Glomerular visceral epithelial cell (primary cell): ENCODE results near the gene SERPINE1.
"Not testable (repeated sequence)": the region's sequence is repeated elsewhere in the genome, so short reads cannot be mapped to it uniquely, and the experiment has no call there.

ENCODE experiments used
- DNase-seq: peaks from one replicate; pipeline ENCODE4 v3.0.0-alpha.2; 2016; ENCODE audit errors: extremely low spot score

SERPINE1 gene

DNA sequence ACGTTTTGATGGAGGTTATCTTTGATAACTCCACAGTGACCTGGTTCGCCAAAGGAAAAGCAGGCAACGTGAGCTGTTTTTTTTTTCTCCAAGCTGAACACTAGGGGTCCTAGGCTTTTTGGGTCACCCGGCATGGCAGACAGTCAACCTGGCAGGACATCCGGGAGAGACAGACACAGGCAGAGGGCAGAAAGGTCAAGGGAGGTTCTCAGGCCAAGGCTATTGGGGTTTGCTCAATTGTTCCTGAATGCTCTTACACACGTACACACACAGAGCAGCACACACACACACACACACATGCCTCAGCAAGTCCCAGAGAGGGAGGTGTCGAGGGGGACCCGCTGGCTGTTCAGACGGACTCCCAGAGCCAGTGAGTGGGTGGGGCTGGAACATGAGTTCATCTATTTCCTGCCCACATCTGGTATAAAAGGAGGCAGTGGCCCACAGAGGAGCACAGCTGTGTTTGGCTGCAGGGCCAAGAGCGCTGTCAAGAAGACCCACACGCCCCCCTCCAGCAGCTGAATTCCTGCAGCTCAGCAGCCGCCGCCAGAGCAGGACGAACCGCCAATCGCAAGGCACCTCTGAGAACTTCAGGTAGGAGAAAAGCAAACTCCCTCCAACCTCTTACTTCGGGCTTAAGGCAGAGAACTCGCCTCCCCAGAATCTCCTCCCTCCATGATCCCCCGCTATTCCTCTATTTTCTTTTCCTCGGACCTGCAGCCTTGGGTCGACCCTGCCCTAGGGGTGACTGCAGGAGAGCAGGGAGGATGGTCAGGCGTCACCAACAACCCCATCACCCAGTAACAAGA is at the start of gene SERPINE1:
SERPINE1 (plus strand) TSS at position 454 of the 809 bp plus-strand sequence. CDS start 1,290 bp downstream, outside the sequence.
- DNase-seq = peak; percentile 99

DNA sequence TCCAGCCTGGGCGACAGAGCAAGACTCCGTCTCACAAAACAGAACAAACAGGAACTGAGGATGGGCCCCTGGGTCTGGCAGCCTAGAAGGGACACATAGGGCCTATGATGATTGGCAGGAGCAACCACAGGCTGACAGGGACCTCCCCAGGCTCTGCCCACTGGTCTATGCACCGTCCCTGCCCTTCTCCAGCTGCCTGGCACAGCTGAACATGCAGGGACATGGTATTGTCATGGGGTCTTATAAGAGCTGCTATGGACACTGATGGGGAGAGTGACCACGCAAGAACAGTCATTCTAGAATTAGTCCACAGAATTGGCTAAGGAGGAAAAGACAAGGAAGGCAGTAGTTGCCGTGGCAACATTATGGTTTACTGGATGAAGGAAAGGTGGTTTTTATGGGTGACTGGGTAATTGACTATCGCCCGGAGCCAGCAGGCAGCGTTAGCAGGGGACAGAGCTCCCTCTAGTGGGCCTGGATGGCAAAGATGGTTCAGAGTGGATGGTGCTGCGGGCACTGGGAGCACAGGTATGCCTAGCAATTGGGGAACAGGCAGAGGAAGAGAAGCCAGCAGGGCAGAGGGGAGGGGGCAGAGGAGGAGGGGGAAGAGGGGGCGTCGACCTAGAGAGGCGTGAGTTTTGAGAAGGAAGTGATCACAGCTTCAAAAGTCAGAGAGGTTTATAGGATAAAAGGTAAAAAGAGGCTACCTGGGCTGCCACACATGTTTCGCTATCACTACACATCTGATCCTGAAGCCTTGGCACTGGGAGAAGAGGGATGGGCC is 49.4 kb upstream of the SERPINE1 start:
- DNase-seq = peak; percentile 89

DNA sequence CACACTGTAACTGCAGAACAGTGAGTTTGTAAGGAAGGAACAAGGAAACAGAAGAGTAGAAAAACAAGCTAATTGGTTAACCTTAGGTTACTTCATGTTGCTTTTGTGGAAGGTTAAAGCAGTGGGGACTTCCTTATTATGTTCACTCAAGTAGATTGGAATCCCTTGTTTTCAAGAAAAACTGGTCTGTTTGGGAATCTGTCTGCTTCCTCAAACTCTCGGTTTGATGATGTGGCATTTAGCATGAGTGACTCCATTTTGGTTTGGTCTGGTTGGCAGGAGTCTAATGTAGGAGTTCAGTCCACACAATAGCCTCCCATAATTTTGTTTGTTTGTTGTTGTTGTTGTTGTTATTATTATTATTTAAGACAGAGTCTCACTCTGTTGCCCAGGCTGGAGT is 45.5 kb upstream of the SERPINE1 start:
- no peak for DNase-seq

DNA sequence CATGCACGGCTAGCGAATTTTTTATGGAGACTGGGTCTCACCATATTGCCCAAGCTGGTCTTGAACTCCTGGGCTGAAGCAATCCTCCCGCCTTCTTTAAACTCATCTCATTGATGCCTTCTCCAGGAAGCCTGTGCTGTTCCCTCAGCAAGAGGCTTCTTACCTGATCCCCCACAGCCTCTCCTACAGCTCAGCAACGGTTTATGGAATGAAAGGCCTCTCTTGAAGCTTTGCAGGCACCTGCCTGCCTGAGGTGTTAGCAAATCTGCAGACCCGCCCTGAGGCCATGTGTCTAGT is 42.1 kb upstream of the SERPINE1 start:
- DNase-seq = no peak

DNA sequence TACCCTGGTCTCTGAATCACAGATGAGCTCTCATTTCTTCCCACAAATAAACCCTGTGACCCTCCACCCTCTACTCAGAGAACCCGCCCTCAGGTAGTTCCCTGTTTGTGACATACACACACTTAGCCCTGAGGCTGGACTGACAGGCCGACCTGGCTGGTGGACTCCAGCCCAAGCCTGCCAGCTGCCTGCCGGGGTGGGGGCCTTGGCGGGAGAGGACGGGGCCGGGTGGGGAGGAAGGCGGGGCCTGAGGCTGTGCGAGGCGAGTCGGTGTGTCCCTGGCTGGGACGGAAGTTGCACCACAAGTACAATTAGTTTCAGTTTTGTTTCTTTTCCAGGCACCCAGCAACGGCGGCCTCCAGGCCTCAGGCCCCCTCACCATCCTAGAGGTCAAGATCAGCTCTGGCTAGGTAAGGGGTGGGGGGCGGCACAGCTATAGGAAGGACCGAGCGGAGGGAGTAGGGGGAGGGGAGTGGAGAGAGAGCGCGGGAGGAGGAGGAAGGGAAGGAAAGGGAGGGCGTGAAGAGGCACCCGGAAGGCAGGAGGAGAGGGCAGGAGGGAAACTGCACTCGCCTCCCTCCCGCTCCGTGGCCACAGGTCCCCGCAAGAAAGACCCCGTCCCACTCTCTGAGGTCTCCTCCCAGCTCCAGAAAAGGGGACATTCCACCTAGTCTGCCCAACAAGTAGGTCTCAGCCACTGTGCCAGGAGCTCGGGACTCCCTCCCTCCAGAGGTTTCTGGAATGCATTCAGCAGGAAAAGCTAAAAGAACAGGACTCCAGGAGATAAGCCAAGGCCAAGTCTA is 41.5 kb upstream of the SERPINE1 start, which contains the start of gene TRIM56:
TRIM56 (plus strand) TSS at position 320 of the 803 bp plus-strand sequence. CDS start 1,832 bp downstream, outside the sequence.
- DNase-seq = peak; percentile 84

DNA sequence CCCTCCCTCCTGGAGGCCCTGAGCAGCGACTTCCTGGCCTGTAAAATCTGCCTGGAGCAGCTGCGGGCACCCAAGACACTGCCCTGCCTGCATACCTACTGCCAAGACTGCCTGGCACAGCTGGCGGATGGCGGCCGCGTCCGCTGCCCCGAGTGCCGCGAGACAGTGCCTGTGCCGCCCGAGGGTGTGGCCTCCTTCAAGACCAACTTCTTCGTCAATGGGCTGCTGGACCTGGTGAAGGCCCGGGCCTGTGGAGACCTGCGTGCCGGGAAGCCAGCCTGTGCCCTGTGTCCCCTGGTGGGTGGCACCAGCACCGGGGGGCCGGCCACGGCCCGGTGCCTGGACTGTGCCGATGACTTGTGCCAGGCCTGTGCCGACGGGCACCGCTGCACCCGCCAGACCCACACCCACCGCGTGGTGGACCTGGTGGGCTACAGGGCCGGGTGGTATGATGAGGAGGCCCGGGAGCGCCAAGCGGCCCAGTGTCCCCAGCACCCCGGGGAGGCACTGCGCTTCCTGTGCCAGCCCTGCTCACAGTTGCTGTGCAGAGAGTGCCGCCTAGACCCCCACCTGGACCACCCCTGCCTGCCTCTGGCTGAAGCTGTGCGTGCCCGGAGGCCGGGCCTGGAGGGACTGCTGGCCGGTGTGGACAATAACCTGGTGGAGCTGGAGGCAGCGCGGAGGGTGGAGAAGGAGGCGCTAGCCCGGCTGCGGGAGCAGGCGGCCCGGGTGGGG is 39.4 kb upstream of the SERPINE1 start:
- DNase-seq = no peak

DNA sequence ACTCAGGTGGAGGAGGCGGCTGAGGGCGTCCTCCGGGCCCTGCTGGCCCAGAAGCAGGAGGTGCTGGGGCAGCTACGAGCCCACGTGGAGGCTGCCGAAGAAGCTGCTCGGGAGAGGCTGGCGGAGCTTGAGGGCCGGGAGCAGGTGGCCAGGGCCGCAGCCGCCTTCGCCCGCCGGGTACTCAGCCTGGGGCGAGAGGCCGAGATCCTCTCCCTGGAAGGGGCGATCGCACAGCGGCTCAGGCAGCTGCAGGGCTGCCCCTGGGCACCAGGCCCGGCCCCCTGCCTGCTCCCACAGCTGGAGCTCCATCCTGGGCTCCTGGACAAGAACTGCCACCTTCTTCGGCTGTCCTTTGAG is 38.9 kb upstream of the SERPINE1 start:
- no peak for DNase-seq

DNA sequence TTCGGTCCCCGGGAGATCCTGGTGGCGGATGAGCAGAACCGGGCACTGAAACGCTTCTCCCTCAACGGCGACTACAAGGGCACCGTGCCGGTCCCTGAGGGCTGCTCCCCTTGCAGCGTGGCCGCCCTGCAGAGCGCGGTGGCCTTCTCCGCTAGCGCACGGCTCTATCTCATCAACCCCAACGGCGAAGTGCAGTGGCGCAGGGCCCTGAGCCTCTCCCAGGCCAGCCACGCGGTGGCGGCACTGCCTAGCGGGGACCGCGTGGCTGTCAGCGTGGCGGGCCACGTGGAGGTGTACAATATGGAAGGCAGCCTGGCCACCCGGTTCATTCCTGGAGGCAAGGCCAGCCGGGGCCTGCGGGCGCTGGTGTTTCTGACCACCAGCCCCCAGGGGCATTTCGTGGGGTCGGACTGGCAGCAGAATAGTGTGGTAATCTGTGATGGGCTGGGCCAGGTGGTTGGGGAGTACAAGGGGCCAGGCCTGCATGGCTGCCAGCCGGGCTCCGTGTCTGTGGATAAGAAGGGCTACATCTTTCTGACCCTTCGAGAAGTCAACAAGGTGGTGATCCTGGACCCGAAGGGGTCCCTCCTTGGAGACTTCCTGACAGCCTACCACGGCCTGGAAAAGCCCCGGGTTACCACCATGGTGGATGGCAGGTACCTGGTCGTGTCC is 37.9 kb upstream of the SERPINE1 start:
- no peak for DNase-seq

DNA sequence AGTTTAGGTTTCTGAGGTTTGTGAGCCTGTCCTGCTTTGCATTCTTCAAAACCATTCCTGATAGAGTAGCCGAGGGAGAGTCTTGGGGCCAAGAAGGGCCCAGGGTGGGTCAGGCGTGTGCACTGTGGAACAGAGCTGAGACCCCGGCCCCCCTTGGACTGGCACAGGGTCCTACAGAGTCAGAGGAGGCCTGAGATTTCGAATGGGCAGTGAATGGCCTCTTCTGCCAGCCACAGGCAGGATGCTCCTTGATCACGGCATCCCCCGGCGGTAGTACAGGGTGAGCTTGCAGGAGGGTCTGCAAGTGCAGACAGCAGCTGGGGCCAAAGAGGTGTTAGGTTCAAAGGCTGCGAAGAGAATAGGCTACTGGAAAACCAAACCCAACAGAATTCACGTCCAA is 37.0 kb upstream of the SERPINE1 start:
- no peak for DNase-seq

DNA sequence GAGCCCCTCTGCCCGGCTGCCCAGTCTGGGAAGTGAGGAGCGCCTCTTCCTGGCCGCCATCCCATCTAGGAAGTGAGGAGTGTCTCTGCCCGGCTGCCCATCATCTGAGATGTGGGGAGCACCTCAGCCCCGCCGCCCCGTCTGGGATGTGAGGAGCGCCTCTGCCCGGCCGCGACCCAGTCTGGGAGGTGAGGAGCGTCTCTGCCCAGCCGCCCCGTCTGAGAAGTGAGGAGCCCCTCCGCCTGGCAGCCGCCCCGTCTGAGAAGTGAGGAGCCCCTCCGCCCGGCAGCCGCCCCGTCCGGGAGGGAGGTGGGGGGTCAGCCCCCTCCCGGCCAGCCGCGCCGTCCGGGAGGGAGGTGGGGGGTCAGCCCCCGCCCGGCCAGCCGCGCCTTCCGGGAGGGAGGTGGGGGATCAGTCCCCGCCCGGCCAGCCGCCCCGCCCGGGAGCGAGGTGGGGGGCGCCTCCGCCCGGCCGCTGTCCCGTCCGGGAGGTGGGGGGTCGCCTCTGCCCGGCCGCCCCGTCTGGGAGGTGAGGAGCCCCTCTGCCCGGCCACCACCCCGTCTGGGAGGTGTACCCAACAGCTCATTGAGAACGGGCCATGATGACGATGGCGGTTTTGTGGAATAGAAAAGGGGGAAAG is 34.5 kb upstream of the SERPINE1 start:
- DNase-seq = not testable (repeated sequence)

DNA sequence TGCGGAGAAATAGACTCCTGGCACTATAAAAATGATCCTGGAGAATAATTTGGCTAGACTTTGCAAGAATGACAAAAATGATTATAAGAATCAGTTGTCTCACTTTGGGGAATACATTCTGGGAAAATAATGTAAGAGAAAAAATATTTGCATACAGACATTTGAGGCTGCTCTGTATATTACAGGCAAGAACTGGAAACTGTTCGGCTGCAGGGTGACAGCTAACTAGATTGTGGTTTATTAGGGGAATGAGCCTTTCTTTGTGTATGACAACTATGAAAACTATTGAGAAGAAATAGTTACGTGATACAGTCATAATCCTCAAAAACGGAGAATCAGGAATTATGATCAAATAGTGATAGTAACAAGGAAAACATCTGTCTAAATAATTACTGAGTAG is 33.0 kb upstream of the SERPINE1 start:
- peak; percentile 66 for DNase-seq

DNA sequence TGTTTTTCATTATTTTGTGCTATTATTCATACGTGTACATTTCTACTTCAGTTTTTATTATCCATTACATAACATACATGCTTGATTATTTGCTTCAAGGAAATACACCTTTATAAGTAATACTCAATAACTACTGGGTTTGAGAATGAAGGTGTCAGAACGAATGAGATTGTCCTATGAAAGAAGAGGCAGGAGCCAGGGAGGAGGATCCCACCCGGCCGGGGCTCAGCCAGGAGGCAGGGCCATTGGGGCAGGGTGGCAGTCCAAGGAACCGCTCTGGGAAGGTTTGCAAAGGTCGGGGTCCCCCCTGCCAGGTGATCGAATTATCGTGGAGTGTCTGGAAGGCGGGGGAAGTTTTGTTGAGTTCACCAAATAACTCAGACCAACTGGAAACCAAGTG is 32.5 kb upstream of the SERPINE1 start:
- DNase-seq = no peak

DNA sequence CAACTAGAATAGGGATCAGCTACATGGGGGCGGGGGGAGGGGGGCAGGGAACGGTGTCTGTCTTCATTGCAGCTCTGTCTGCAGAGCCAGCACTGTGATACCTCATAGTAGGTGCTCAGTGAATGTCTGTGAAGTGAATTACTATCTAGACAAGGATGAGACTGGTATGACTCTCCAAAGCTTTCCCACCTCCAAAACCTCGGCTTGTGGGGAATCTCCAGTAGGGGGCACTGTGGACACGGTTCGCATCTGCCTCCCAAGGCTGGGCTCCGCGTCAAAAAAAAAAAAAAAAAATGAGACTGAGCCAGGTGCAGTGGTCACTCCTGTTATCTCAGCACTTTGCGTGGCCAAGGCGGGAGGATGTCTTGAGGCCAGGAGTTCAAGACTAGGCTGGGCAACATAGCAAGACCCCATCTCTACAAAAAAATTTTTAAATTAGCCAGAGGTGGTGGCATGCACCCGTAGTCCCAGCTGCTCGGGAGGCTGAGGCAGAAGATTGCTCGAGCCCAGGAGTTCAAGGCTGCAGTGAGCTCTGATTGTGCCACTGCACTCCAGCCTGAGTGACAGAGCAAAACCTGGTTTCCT is 32.0 kb upstream of the SERPINE1 start:
- peak; percentile 59 for DNase-seq

DNA sequence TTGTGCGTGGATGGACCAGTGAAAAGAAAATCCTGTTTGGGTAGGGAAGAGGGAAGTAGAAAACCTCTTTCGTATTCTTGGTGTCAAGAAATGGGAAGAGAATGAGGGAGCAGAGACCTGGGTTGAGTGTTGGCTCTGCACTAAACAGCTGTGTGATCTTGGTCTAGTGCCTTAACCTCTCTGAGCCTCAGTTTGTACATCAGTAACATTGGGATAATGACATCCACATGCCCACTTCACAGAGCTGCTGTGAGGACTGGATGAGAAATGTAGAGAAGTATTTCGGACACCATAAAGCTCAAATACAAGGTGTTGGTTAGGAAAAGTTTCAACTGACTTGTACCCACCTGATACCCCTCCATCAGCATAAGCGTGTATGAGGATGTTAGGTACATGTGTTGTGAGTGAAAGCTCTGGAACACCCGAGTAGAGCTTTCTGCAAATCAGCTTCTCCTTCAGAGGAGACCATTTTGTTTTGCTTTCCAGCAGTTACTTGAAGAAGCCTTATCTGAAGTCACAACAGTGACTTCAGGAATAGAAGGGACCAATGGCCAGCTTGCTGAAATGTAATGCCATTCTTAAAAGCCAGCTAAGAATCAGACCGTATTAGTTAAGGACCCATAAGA is 30.5 kb upstream of the SERPINE1 start:
- no peak for DNase-seq

DNA sequence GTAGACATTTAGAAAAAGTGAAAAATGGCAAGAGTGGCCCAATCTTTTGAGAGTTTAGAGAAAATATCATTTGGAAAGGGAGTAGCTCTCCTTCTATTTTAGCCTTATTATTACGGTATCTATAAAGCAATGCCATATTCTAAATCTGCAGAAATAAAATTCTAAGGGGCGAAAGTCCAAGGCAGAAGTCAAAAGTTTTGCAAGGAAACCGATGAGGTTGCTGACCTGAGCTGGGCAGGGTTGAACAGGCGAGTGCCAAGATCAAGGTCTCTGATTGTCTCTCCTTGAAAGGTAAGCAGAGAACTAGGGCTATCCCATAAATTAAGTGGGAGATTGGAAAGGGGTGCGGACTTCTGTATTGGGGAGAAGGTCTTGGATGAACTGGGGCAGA is 30.0 kb upstream of the SERPINE1 start:
- DNase-seq = no peak

DNA sequence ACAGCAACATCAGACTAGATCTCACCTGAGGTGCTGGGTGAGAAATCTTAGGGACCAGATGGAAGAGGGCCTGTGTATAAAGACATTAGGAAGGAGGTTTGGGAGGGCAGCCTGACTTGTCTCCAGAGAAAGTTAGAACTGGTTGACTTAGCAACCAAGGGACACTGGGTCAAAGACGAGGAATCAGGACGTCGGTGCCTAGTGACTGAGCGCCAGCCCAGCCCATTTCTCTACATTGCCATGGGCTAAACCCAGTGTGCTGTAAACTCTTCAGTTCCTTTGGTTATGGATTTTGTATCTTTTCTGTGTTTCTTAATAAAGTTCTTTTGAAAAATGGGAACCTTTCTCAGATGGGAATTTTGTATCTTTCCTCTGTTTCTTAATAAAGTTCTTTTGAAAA is 29.3 kb upstream of the SERPINE1 start:
- no peak for DNase-seq

DNA sequence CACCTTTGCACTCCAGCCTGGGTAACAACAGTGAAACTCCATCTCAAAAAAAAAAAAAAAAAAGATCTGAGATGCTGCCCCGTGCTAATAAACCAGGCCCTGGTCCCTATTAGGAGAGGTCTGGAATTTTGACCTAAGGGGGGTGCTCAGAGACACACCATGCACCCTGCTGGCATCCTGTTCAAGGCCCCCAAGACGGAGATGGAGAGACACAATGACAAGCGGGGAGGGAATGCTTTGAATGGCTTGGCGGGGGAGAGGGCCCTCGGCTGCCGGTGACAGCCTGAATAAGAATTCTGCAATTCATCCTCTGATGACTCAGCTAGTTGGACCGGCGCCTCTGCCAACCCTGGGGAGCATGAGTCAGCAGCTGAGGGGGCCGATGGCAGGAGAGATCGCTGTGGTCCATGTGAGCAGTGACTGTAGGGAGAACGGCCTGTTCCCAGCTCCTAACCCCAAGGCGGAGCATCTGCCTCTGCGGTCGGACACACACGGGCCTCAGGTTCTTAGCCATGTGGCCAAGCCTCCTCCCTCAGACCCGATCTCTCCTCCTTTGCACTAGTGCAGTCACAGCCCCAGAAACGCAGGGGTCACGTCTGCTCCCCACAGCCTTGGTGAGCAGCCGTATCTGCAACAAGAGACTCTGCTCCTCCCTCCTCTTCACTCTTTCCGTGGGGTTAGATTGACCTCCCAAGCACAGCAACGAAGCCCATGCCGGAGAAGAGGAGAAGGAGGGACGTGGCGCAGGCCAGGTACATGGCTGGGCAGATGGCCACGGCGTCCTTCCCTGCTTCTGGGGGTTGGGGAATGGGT is 26.7 kb upstream of the SERPINE1 start:
- DNase-seq = peak; percentile 98

DNA sequence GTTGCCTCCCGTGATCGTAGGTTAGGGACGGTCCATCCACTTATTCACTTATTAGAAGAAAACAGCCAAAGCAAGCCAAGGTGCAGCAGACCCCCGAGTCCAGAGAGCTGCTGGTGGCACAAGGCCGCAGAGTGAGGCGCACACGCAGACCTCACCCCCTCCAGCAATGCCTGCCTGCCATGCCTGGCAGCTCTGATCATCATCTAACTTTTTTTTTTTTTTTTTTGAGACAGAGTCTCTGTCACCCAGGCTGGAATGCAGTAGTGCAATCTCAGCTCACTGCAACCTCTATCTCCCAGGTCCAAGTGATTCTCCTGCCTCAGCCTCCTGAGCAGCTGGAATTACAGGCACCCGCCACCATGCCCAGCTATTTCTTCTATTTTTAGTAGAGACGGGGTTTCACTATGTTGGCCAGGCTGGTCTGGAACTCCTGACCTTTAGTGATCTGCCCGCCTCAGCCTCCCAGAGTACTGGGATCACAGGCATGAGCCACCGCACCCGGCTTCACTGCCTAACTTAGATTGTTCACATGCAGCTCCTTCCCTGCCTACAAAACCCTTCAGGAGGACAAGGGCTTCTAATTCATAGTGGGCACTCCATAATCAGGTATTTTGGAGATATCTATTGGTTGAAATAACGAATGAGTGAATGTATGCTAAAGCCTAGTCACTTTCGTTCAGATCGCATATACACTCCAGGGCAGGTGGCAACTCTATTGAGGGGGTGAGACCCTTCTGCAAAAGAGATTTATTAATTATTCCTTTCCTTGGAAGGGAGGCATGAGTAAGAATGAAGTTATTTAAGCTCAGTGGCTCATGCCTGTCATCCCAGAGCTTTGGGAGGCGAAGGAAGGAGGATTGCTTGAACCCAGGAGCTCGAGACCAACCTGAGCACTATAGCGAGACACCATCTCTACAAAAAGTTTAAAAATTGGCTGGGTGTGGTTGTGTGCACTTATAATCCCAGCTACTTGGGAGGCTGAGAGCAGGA is 25.8 kb upstream of the SERPINE1 start:
- no peak for DNase-seq
